Uterus (tissue), 4 donors: ENCODE data around the gene DDX39A. TPM values are rescaled to one million over a fixed set of nuclear protein-coding genes. Genes with fewer than 3 reads are reported as not detected.
"Not testable (repeated sequence)": the region's sequence is repeated elsewhere in the genome, so short reads cannot be mapped to it uniquely, and the experiment has no call there.

Experiments used
- DNase-seq, 2 donors: peaks; one replicate each; pipeline ENCODE4 v3.0.0-alpha.2; 2019 to 2020
- H3K27ac ChIP-seq, 2 donors: fragments of 200-600 bp; sonication (generic); 1 replicate in 1 of 2; 2 replicates in 1 of 2; pipeline ENCODE4 v1.5.1; 2016 to 2018
- H3K27me3 ChIP-seq, 2 donors: fragments of 200-600 bp; sonication (generic); one replicate each; pipeline ENCODE4 v1.5.1; 2018 to 2019; ENCODE audit warnings: control low read depth in 1 of 2
- H3K36me3 ChIP-seq, 2 donors: fragments of 200-600 bp; sonication (generic); one replicate each; pipeline ENCODE4 v1.5.1; 2019; ENCODE audit warnings: control low read depth in 1 of 2
- H3K4me1 ChIP-seq, 2 donors: fragments of 200-600 bp; sonication (generic); one replicate each; pipeline ENCODE4 v1.5.1; 2018 to 2019; ENCODE audit warnings: control low read depth in 1 of 2
- H3K4me3 ChIP-seq, 2 donors: fragments of 200-600 bp; sonication (generic); 1 replicate in 1 of 2; 2 replicates in 1 of 2; pipeline ENCODE4 v1.5.1; 2018 to 2019; ENCODE audit warnings: mild to moderate bottlenecking in 1 of 2
- H3K9me3 ChIP-seq, 2 donors: fragments of 200-600 bp; sonication (generic); one replicate each; pipeline ENCODE4 v1.5.1; 2019; ENCODE audit warnings: control low read depth in 1 of 2
- POLR2A ChIP-seq, 2 donors: fragments of 450-650 bp; IDR thresholded peaks; one replicate each; pipeline ENCODE4 v1.6.1; 2016; ENCODE audit warnings: antibody characterized with exemption in 2 of 2, mild to moderate bottlenecking in 1 of 2, moderate library complexity in 1 of 2
- intact Hi-C: fragments of 100-400 bp; cut with DNase I; formaldehyde crosslinking; loops from one replicate; pipeline ENCODE4 v1.15.1; 2023; ENCODE audit warnings: low total_unique reads
- total RNA-seq, 4 donors: library from RNA; depleted of rRNA in 3 of 4; stranded (reverse); fragments of >200 nt in 3 of 4; gene quantifications; one replicate each; pipeline versions ENCODE4 v1.1.0 to v1.2.4, GENCODE V29; 2014 to 2023
- TF ChIP-seq, protein P1 (sequence below), 4 experiments: fragments of 200-600 bp in 2 of 4; fragments of 450-650 bp in 2 of 4; sonication (generic) in 2 of 4; IDR thresholded peaks; one replicate each; pipeline ENCODE4 v1.5.1; 2016 to 2019; ENCODE audit warnings: antibody characterized with exemption in 4 of 4, mild to moderate bottlenecking in 2 of 4, moderate library complexity in 1 of 4
- donor health status: DM: yes; HTN: yes; CAD: no.

The DDX39A gene
- total RNA-seq, 4 donors from 2014 or later: 41.3 to 91.2 (median 52.8) TPM

DNA sequence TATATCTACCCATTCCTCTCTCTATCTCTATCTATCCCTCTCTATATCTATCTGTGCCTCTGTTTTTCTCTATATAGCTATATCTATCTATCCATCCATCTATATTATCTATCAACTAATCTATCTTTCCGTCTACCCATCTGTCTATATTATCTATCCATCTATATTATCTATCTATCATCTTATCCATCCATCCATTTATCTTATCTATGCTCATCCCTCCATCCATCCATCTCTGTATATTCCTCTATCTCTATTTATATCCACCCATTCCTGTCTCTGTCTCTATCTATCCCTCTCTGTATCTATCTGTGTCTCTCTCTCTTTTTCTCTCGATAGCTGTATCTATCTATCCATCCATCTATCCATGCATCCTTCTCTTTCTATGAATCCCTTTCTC lies 41.8 kb upstream of the DDX39A start:
- H3K27ac ChIP-seq: no peak overlapping the region
- H3K27me3 ChIP-seq: no peaks in the 10 kb centered on the region
- H3K4me1 ChIP-seq: no peaks in the 10 kb centered on the region
- intact Hi-C loops: no loop called here
- H3K36me3 ChIP-seq: no peaks in the 10 kb centered on the region
- no peak for DNase-seq
- no peaks in the 10 kb centered on the region for H3K9me3 ChIP-seq
- H3K4me3 ChIP-seq: no peak overlapping the region
- TF ChIP-seq, protein P1, sequence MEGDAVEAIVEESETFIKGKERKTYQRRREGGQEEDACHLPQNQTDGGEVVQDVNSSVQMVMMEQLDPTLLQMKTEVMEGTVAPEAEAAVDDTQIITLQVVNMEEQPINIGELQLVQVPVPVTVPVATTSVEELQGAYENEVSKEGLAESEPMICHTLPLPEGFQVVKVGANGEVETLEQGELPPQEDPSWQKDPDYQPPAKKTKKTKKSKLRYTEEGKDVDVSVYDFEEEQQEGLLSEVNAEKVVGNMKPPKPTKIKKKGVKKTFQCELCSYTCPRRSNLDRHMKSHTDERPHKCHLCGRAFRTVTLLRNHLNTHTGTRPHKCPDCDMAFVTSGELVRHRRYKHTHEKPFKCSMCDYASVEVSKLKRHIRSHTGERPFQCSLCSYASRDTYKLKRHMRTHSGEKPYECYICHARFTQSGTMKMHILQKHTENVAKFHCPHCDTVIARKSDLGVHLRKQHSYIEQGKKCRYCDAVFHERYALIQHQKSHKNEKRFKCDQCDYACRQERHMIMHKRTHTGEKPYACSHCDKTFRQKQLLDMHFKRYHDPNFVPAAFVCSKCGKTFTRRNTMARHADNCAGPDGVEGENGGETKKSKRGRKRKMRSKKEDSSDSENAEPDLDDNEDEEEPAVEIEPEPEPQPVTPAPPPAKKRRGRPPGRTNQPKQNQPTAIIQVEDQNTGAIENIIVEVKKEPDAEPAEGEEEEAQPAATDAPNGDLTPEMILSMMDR (IDR thresholded peaks at IDR 0.05): no peak
- TF ChIP-seq POLR2A (IDR thresholded peaks at IDR 0.05): no peak

GRCh38 chr19:14459703-14460102 lies 40.6 kb upstream of the DDX39A start:
- TF ChIP-seq, protein P1 (IDR thresholded peaks at IDR 0.05): no peak
- no peak for TF ChIP-seq POLR2A (IDR thresholded peaks at IDR 0.05)
- Histone ChIP-seq H3K4me1 (no peaks in the 10 kb centered on the region), H3K27ac (no peak overlapping the region), H3K9me3 (no peaks in the 10 kb centered on the region), H3K4me3 (no peak overlapping the region), H3K36me3 (no peaks in the 10 kb centered on the region), H3K27me3 (no peaks in the 10 kb centered on the region)
- intact Hi-C loops: no loop called here
- no peak for DNase-seq

DNA sequence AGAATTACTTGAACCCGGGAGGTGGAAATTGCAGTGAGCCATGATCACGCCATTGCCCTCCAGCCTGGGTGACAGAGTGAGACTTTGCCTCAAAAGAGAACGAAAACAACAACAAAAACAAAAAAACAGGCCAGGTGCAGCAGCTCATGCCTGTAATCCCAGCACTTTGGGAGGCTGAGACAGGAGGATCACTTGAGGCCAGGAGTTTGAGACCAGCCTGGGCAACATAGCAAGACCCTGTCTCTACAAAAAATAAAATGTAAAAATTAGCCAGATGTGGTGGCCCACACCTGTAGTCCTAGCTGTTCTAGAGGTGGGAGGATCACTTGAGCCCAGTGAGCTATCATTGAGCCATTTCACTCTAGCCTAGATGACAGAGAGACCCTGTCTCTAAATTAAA lies 33.2 kb upstream of the DDX39A start:
- H3K9me3 ChIP-seq, H3K4me1 ChIP-seq, DNase-seq, H3K27ac ChIP-seq, H3K4me3 ChIP-seq, H3K27me3 ChIP-seq, H3K36me3 ChIP-seq, intact Hi-C loops: not testable (repeated sequence)

- Histone ChIP-seq H3K4me3 (no peak overlapping the region), H3K36me3 (no peaks in the 10 kb centered on the region), H3K27ac (no peak overlapping the region), H3K9me3 (no peaks in the 10 kb centered on the region), H3K4me1 (no peaks in the 10 kb centered on the region), H3K27me3 (no peaks in the 10 kb centered on the region)
- intact Hi-C loops: no loop called here
- DNase-seq: no peak
- TF ChIP-seq POLR2A (IDR thresholded peaks at IDR 0.05): no peak
- TF ChIP-seq, protein P1 (IDR thresholded peaks at IDR 0.05): no peak
These were observed 31.7 kb upstream of the DDX39A start for GRCh38 chr19:14450876-14451275.

- H3K36me3 ChIP-seq: no peaks in the 10 kb centered on the region
- no peaks in the 10 kb centered on the region for H3K4me1 ChIP-seq
- peak in 1 of 2 donors; percentile 33 for DNase-seq
These were observed 31.2 kb upstream of the DDX39A start for GRCh38 chr19:14450168-14450874.

More at GRCh38 chr19:14450168-14450874, 31.2 kb upstream of the DDX39A start:
- H3K9me3 ChIP-seq: no peaks in the 10 kb centered on the region
- no peak overlapping the region for H3K27ac ChIP-seq
- intact Hi-C loops: no loop called here
- H3K27me3 ChIP-seq: no peaks in the 10 kb centered on the region
- no peak overlapping the region for H3K4me3 ChIP-seq
- TF ChIP-seq, protein P1 (IDR thresholded peaks at IDR 0.05): no peak
- TF ChIP-seq POLR2A (IDR thresholded peaks at IDR 0.05): no peak
